ENCODE measurements around the gene SLC25A25.
A peak's percentile ranks its signal among the peaks of the same experiment; 100 is the strongest.
"Not testable (repeated sequence)": the region's sequence is repeated elsewhere in the genome, so short reads cannot be mapped to it uniquely, and the experiment has no call there.

Gene SLC25A25

DNA sequence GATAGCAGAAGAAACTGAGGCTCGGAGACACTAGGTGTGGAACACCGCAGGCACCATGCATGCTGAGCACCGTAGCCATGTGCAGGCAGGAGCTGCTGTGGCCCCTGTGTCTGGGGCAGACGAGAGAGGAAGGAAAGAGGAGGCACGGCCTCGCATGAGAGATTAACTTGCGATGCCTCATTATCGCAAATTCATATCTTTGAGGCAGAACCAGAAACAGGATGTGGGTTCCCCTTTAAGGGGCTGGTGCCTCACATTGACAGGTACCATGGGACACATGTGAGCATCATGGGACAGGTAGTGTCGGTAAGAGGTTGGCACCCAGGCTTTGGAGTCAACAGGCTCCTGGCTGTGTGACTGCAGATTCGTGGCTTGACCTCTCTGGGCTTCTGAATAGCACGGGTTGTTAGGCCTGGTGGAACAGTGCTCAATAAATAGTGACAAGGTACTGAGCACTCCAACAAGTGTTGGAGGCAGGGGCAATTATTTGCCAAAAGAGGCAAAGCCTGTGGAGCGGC is 41.7 kb upstream of the SLC25A25 start:
- TF ChIP-seq, protein P1, sequence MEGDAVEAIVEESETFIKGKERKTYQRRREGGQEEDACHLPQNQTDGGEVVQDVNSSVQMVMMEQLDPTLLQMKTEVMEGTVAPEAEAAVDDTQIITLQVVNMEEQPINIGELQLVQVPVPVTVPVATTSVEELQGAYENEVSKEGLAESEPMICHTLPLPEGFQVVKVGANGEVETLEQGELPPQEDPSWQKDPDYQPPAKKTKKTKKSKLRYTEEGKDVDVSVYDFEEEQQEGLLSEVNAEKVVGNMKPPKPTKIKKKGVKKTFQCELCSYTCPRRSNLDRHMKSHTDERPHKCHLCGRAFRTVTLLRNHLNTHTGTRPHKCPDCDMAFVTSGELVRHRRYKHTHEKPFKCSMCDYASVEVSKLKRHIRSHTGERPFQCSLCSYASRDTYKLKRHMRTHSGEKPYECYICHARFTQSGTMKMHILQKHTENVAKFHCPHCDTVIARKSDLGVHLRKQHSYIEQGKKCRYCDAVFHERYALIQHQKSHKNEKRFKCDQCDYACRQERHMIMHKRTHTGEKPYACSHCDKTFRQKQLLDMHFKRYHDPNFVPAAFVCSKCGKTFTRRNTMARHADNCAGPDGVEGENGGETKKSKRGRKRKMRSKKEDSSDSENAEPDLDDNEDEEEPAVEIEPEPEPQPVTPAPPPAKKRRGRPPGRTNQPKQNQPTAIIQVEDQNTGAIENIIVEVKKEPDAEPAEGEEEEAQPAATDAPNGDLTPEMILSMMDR (IDR thresholded peaks at IDR 0.05; ENCODE audit: low read depth, low read length, missing control alignments), result no peak
- no peak overlapping the region for H3K4me3 ChIP-seq (replicated peaks; ENCODE audit: low read depth, low read length)
- DNase-seq (ENCODE audit: extremely low read depth, low read depth), result no peak

DNA sequence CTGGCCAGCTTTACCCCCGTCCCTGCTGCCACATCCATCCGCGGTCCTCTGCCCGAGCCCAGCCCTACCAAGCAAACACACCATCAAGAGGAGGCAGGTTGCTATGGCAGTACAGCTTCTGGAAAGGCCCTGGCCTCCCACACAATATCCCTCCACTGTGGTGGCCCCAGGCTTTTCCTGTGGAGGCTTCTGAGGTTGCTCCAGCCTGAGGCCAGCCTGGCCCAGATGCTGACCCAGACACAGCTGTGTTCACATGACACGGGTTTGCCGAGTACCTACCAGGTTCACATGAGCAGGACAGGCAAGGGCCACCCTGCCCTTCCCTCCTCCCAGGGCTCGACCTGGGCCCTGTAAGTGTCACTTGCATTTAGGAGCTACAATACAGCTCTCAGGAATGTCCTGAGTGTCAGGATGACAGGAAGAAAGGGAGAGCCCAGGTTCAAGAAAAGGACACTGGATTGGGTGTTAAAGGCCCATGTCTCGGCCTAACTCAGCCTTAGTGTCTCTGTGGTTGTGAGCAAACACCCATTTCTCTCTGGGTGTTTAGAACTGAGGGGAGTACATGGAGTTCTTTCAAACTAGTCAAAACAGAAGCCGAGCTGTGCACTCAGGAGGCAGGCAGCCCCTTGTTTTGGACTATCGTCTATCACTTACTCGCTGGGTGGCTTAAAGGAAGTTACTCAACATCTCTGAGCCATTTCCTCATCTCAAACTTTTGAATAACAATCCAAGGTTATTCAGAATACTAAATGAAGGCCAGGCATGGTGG is 41.1 kb upstream of the SLC25A25 start:
- TF ChIP-seq, protein P1 (IDR thresholded peaks at IDR 0.05; ENCODE audit: low read depth, low read length, missing control alignments), result no peak
- no peak for DNase-seq (ENCODE audit: extremely low read depth, low read depth)
- H3K4me3 ChIP-seq (replicated peaks; ENCODE audit: low read depth, low read length), result no peak overlapping the region

DNA sequence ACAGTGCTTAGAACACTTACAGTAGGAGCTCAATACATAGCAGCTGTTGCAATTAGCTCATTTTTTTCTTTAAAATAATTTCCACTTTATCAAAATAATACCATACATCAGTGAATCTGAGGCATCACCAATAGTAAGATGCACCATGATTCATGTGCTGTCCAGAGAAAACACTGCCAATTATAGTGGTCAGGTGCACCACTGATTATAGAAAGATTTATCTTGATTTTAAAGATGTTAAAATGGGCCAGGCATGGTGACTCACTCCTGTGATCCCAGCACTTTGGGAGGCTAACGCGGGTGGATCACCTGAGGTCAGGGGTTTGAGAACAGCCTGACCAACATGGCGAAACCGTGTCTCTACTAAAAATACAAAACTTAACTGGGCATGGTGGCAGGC is 40.3 kb upstream of the SLC25A25 start:
- TF ChIP-seq, protein P1 (IDR thresholded peaks at IDR 0.05; ENCODE audit: low read depth, low read length, missing control alignments), result no peak
- no peak overlapping the region for H3K4me3 ChIP-seq (replicated peaks; ENCODE audit: low read depth, low read length)
- DNase-seq (ENCODE audit: extremely low read depth, low read depth), result no peak

DNA sequence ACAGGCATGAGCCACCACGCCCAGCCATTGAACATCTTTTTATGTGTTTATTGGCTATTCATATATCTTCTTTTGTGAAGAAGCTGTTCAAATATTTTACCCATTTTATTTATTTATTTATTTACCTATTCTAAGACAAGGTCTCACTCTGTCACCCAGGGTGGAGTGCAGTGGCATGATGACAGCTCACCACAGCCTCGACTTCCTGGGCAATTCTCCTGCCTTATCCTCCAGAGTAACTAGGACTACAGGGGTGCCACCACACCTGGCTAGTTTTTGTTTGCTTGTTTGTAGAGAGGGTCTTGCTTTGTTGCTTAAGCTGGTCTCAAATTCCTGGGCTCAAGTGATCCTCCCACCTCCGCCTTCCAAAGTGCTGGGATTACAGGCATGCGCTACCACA is 34.4 kb upstream of the SLC25A25 start:
- no peak overlapping the region for H3K4me3 ChIP-seq (replicated peaks; ENCODE audit: low read depth, low read length)
- TF ChIP-seq, protein P1 (IDR thresholded peaks at IDR 0.05; ENCODE audit: low read depth, low read length, missing control alignments), result no peak

DNA sequence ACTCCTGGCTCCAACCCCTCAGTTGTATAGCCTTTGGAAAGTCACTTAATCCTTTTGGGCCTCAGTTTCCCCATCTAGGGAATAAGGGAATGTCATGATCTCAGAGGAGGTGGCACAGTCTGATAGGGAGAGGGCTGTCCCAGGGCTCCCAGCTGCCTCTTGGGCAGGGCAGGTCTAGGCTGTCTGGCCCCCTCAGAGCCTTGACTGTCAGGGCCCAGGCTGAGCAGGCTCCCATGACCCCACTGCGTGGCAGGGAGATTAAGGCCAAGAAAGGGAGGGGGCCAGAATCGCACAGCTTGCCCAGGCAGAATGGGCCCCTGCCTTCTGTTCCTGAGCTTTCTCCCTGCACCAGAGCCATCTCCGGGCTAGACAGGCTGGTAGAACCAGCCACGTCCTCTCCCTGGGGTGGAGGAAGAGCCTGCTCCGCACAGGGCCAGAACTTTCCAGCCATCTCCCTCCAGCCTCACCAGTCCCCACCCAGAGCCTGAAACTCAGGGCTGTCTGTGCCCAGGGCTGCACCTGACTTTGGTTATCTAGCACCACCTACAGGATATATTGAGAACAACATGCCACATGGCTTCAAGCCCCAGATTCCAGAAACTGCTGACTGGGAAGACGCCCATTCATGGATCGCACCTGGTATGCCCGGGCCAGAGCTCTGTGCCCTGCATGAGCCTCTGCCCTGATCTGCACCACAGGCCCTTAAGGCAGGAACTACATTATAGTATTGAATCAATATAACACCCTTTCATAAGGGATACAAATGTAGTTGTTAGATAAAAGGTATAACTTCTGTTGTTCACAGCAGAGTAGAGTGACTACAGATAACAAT is 33.0 kb upstream of the SLC25A25 start:
- H3K4me3 ChIP-seq (replicated peaks; ENCODE audit: low read depth, low read length), result no peak overlapping the region
- TF ChIP-seq, protein P1 (IDR thresholded peaks at IDR 0.05; ENCODE audit: low read depth, low read length, missing control alignments), result peak; percentile 72
- DNase-seq (ENCODE audit: extremely low read depth, low read depth), result peak; percentile 71

More for the DNA sequence above, 34.4 kb upstream of the SLC25A25 start:
- no peak for DNase-seq (ENCODE audit: extremely low read depth, low read depth)

DNA sequence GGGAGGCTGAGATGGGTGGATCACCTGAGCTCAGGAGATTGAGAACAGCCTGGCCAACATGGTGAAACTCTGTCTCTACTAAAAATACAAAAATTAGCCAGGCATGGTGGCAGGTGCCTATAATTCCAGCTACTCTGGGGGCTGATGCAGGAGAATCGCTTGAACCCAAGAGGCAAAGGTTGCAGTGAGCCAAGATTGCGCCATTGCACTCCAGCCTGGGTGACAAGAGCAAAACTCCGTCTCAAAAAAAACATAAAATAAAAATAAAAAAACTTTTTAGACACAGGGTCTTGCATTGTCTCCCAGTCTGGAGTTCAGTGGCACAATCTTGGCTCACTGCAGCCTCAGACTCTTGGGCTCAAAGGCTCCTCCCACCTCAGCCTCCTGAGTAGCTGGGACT is 31.5 kb upstream of the SLC25A25 start:
- H3K4me3 ChIP-seq (replicated peaks; ENCODE audit: low read depth, low read length); DNase-seq (ENCODE audit: extremely low read depth, low read depth): not testable (repeated sequence)

DNA sequence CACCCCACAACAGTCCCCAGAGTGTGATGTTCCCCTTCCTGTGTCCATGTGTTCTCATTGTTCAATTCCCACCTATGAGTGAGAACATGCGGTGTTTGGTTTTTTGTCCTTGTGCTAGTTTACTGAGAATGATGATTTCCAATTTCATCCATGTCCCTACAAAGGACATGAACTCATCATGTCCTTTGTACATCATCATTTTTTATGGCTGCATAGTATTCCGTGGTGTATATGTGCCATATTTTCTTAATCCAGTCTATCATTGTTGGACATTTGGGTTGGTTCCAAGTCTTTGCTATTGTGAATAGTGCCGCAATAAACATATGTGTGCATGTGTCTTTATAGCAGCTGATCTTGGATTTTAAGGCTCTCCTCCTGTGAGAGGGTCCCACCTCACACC is 27.2 kb upstream of the SLC25A25 start:
- not testable (repeated sequence) for DNase-seq (ENCODE audit: extremely low read depth, low read depth); H3K4me3 ChIP-seq (replicated peaks; ENCODE audit: low read depth, low read length)
